Spleen (tissue), 7 donors: ENCODE results near the gene GCC2.

ENCODE experiments used
- POLR2A ChIP-seq, 3 donors: fragments of 450-650 bp; IDR thresholded peaks; one replicate each; pipeline ENCODE4 v1.5.1; 2017; ENCODE audit warnings: antibody characterized with exemption in 3 of 3, mild to moderate bottlenecking in 1 of 3
- TF ChIP-seq, protein P1 (sequence below), 11 experiments: fragments of 200-600 bp in 7 of 11; fragments of 450-650 bp in 4 of 11; sonication (generic) in 4 of 11; IDR thresholded peaks in 8 of 11; conservative IDR thresholded peaks in 3 of 11; 1 replicate in 7 of 11; 2 replicates in 4 of 11; pipeline versions ENCODE4 v1.4.0 to v1.8.0; 2016 to 2021; ENCODE audit warnings: antibody characterized with exemption in 11 of 11, inconsistent platforms in 4 of 11, mild to moderate bottlenecking in 1 of 11
- donor health status: DM: no; HTN: no; CAD: no; lungs with moderate emphysema.
- donor health status: DM: no; HTN: no; CAD: no.
- donor health status: DM: no; HTN: no; CAD: no.

DNA sequence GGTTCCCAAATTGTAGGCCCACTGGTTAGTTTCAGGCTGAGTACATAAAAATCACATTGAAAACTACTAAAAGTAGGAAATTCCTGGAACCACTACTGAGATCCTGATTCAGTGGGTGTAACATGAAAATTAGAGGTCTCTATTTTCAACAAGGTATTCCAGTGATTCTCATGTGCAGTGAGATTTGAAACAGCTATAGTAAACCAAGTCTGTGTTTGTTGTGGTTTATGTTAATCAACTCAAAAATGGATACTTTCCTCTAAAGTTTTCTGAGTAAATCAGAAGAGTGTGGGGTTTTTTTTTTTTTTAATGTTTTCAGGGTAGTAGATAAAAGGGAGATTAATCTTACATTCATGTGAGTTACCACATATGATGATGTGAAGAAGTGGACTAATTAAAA, 42.8 kb downstream of the GCC2 start:
- no peak for TF ChIP-seq POLR2A (IDR thresholded peaks at IDR 0.05)
- TF ChIP-seq, protein P1, sequence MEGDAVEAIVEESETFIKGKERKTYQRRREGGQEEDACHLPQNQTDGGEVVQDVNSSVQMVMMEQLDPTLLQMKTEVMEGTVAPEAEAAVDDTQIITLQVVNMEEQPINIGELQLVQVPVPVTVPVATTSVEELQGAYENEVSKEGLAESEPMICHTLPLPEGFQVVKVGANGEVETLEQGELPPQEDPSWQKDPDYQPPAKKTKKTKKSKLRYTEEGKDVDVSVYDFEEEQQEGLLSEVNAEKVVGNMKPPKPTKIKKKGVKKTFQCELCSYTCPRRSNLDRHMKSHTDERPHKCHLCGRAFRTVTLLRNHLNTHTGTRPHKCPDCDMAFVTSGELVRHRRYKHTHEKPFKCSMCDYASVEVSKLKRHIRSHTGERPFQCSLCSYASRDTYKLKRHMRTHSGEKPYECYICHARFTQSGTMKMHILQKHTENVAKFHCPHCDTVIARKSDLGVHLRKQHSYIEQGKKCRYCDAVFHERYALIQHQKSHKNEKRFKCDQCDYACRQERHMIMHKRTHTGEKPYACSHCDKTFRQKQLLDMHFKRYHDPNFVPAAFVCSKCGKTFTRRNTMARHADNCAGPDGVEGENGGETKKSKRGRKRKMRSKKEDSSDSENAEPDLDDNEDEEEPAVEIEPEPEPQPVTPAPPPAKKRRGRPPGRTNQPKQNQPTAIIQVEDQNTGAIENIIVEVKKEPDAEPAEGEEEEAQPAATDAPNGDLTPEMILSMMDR (IDR thresholded peaks at IDR 0.05 in 8 of 11, conservative IDR thresholded peaks at IDR 0.05 in 3 of 11) = no peak
